ENCODE measurements around the gene CNN1. TPM values are rescaled to one million over a fixed set of nuclear protein-coding genes. Genes with fewer than 3 reads are reported as not detected.

The CNN1 gene
- total and polyA plus RNA-seq, 9 of the 15 experiments (the other 6 are each of a cell fraction or from before 2014, with no cell fraction given): 0.23 to 10.6 (median 5.2) TPM

DNA sequence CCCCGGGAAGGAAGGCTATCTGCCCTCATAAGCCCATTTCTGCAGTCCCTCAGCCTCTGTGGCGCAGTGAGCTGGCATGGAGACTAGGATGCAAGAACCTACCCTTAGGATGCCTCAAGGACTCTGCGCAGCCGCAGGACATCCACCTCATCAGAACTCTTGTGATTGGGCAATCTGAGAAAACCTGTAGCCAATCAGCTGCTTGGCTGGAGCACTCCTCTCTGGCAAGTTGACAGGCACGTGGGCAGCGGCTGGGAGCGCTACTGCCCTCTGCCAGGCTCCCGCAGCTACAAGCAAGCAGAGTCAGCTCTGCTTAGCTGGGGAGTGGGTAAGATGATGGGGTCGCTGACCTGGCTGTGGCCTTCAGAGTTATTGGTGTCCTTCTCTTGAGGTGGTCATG, 8.2 kb upstream of the CNN1 start:
- WGBS (ENCODE audit: insufficient coverage, low coverage, missing lambda C conversion rate): 50% methylated on average over 9 of the region's 9 CpGs
- DNase-seq (ENCODE audit: extremely low read depth in 1 of 4, low spot score in 3 of 4): peak; percentile 80 to 87 (median 82)
- Histone ChIP-seq H3K9me1 (ENCODE audit: control insufficient read depth, insufficient read depth, low read length) (no peaks in the 10 kb centered on the region), H3K4me2 (ENCODE audit: insufficient read depth, low read length) (no peak overlapping the region), H3K27me3 (ENCODE audit: control insufficient read depth in 2 of 2, insufficient read depth in 2 of 2, low read length in 2 of 2) (no peaks in the 10 kb centered on the region), H3K4me1 (replicated peaks in 1 of 2; ENCODE audit: control insufficient read depth in 2 of 2, insufficient read depth in 2 of 2, low read length in 2 of 2) (peaks cover 8 to 20% of the 10 kb centered on the region in 2 experiments; a peak in 4 of 5 replicates), H4K20me1 (replicated peaks; ENCODE audit: control insufficient read depth, insufficient read depth, low read length) (no peaks in the 10 kb centered on the region), H3K9me3 (replicated peaks; ENCODE audit: control insufficient read depth, insufficient read depth, low read depth, low read length) (no peaks in the 10 kb centered on the region), H3K9ac (ENCODE audit: insufficient read depth in 1 of 2, low read depth in 2 of 2, low read length in 2 of 2) (no peak overlapping the region), H3K4me3 (no peak overlapping the region), H3K36me3 (ENCODE audit: control insufficient read depth, insufficient read depth, low read length) (peaks cover 6% of the 10 kb centered on the region; the same call in 2 of the 3 replicates), H3K27ac (ENCODE audit: extremely low read depth, low read depth, low read length) (no peak overlapping the region), H3K79me2 (ENCODE audit: control insufficient read depth, insufficient read depth, low read length) (peaks cover 23% of the 10 kb centered on the region), H2AFZ (ENCODE audit: low read depth, low read length) (0 out of 2 replicates have a peak overlapping the region, but pooled peaks have one; percentile 1)
- peak; percentile 52 for ATAC-seq
- CTCF ChIA-PET (ENCODE audit: low intra/inter-chr PET ratio): no interaction called here
- intact Hi-C loops (cut with micrococcal nuclease): no loop called here
- BruUV-seq (replicated peaks): no TSS peak
- FAIRE-seq: peak; percentile 61
- POLR2A ChIA-PET: interaction anchor here (0.6 kb wide), 1 partner anchor 33 kb away, joined by 4 read pairs; no protein-coding TSS in a partner anchor
- in situ Hi-C loops (cut with MboI): no loop called here
- TF ChIP-seq MYC (IDR thresholded peaks at IDR 0.05; ENCODE audit: low read depth, low read length) (peak; percentile 70), MYC (CRISPR knock-in tag; IDR thresholded peaks at IDR 0.05; ENCODE audit: borderline replicate concordance, low read depth) (no peak), NFIX (CRISPR knock-in tag; IDR thresholded peaks at IDR 0.05; ENCODE audit: low read depth) (no peak), ZNF24 (IDR thresholded peaks at IDR 0.05) (no peak), BRCA1 (IDR thresholded peaks at IDR 0.05) (no peak), BRCA1 (CRISPR knock-in tag; IDR thresholded peaks at IDR 0.05) (no peak), E2F6 (IDR thresholded peaks at IDR 0.05; ENCODE audit: borderline replicate concordance in 1 of 2, extremely low read depth in 1 of 2, insufficient read depth in 1 of 2, insufficient read length in 1 of 2, low read depth in 1 of 2, low read length in 1 of 2, poor library complexity in 1 of 2, severe bottlenecking in 1 of 2) (peak; percentile 30 to 51), KDM1A (IDR thresholded peaks at IDR 0.05) (peak in 1 of 2 experiments; percentile 56; a peak in 2 of 4 replicates), BHLHE40 (IDR thresholded peaks at IDR 0.05; ENCODE audit: low read length) (peak; percentile 92)
- TF ChIP-seq, protein P1, sequence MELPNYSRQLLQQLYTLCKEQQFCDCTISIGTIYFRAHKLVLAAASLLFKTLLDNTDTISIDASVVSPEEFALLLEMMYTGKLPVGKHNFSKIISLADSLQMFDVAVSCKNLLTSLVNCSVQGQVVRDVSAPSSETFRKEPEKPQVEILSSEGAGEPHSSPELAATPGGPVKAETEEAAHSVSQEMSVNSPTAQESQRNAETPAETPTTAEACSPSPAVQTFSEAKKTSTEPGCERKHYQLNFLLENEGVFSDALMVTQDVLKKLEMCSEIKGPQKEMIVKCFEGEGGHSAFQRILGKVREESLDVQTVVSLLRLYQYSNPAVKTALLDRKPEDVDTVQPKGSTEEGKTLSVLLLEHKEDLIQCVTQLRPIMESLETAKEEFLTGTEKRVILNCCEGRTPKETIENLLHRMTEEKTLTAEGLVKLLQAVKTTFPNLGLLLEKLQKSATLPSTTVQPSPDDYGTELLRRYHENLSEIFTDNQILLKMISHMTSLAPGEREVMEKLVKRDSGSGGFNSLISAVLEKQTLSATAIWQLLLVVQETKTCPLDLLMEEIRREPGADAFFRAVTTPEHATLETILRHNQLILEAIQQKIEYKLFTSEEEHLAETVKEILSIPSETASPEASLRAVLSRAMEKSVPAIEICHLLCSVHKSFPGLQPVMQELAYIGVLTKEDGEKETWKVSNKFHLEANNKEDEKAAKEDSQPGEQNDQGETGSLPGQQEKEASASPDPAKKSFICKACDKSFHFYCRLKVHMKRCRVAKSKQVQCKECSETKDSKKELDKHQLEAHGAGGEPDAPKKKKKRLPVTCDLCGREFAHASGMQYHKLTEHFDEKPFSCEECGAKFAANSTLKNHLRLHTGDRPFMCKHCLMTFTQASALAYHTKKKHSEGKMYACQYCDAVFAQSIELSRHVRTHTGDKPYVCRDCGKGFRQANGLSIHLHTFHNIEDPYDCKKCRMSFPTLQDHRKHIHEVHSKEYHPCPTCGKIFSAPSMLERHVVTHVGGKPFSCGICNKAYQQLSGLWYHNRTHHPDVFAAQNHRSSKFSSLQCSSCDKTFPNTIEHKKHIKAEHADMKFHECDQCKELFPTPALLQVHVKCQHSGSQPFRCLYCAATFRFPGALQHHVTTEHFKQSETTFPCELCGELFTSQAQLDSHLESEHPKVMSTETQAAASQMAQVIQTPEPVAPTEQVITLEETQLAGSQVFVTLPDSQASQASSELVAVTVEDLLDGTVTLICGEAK (IDR thresholded peaks at IDR 0.05): no peak
- TF ChIP-seq, protein P1 (CRISPR knock-in tag; IDR thresholded peaks at IDR 0.05): no peak
- TF ChIP-seq, protein P2, sequence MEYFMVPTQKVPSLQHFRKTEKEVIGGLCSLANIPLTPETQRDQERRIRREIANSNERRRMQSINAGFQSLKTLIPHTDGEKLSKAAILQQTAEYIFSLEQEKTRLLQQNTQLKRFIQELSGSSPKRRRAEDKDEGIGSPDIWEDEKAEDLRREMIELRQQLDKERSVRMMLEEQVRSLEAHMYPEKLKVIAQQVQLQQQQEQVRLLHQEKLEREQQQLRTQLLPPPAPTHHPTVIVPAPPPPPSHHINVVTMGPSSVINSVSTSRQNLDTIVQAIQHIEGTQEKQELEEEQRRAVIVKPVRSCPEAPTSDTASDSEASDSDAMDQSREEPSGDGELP (CRISPR knock-in tag; IDR thresholded peaks at IDR 0.05; ENCODE audit: borderline replicate concordance): peak; percentile 66; the same call in 1 of the 2 replicates
